ENCODE results near the gene DICER1. TPM values are rescaled to one million over a fixed set of nuclear protein-coding genes. Genes with fewer than 3 reads are reported as not detected.

Gene DICER1
- total and polyA plus RNA-seq, 11 donors, result 5.4 to 57.9 (median 29.3) TPM

GRCh38 chr14:95196826-95197545, 39.7 kb upstream of the DICER1 start:
- Histone ChIP-seq H3K36me3 (peaks cover 0 to 13% (median 0%) of the 10 kb centered on the region in 9 donors), H3K9me3 (no peaks in the 10 kb centered on the region), H3K27me3 (peaks cover 0 to 23% (median 0%) of the 10 kb centered on the region in 9 donors), H3K4me3 (no peak overlapping the region), H3K27ac (no peak overlapping the region), H3K4me1 (peaks cover 0 to 7% (median 0%) of the 10 kb centered on the region in 12 donors)
- intact Hi-C loops (cut with DNase I), result loop anchor here in 5 of 10 donors (5.0 to 10.0 kb wide), 5 partner anchors 92 to 512 kb away; no protein-coding TSS in a partner anchor
- DNase-seq, result no peak
- TF ChIP-seq CTCF (IDR thresholded peaks at IDR 0.05), result no peak
- TF ChIP-seq POLR2A (IDR thresholded peaks at IDR 0.05), result no peak
- ATAC-seq, result no peak
- 82 to 87% (median 83%) methylated on average over 2 of the region's 2 CpGs for WGBS, 4 donors

GRCh38 chr14:95196268-95196667, 38.9 kb upstream of the DICER1 start:
- H3K36me3 ChIP-seq, result peaks cover 0 to 12% (median 0%) of the 10 kb centered on the region in 9 donors
- H3K9me3 ChIP-seq, result no peaks in the 10 kb centered on the region
- DNase-seq (no peak), ATAC-seq (no peak)
- TF ChIP-seq POLR2A (IDR thresholded peaks at IDR 0.05) (no peak), CTCF (IDR thresholded peaks at IDR 0.05) (peak in 11 of 12 donors; percentile 15 to 57 (median 34))
- intact Hi-C loops (cut with DNase I), result loop anchor here in 5 of 10 donors (5.0 to 10.0 kb wide), 5 partner anchors 91 to 511 kb away; no protein-coding TSS in a partner anchor
- peaks cover 0 to 12% (median 0%) of the 10 kb centered on the region in 12 donors for H3K4me1 ChIP-seq
- peaks cover 0 to 26% (median 0%) of the 10 kb centered on the region in 9 donors for H3K27me3 ChIP-seq
- H3K27ac ChIP-seq, result no peak overlapping the region
- 38 to 46% (median 43%) methylated on average over 5 of the region's 5 CpGs for WGBS, 4 donors
- no peak overlapping the region for H3K4me3 ChIP-seq

- peaks cover 0 to 12% (median 2%) of the 10 kb centered on the region in 9 donors for H3K36me3 ChIP-seq
- H3K9me3 ChIP-seq, result no peaks in the 10 kb centered on the region
- H3K4me1 ChIP-seq, result peaks cover 0 to 20% (median 10%) of the 10 kb centered on the region in 12 donors
- TF ChIP-seq POLR2A (IDR thresholded peaks at IDR 0.05) (no peak), CTCF (IDR thresholded peaks at IDR 0.05) (no peak)
- WGBS, 4 donors, result 84 to 91% (median 86%) methylated on average over 6 of the region's 6 CpGs
- peaks cover 0 to 28% (median 0%) of the 10 kb centered on the region in 9 donors for H3K27me3 ChIP-seq
- H3K4me3 ChIP-seq, result no peak overlapping the region
- H3K27ac ChIP-seq, result no peak overlapping the region
- ATAC-seq (no peak), DNase-seq (no peak)
- intact Hi-C loops (cut with DNase I), result loop anchor here in 5 of 10 donors (5.0 to 10.0 kb wide), 5 partner anchors 90 to 510 kb away; no protein-coding TSS in a partner anchor
Observed at GRCh38 chr14:95195031-95195430, 37.7 kb upstream of the DICER1 start.

- Histone ChIP-seq H3K27ac (peak overlapping the region in 2 of 12 donors; percentile 29 to 71), H3K27me3 (peaks cover 0 to 25% (median 0%) of the 10 kb centered on the region in 9 donors), H3K4me1 (peaks cover 0 to 31% (median 18%) of the 10 kb centered on the region in 12 donors), H3K9me3 (peaks cover 0 to 8% (median 2%) of the 10 kb centered on the region in 12 donors), H3K4me3 (no peak overlapping the region), H3K36me3 (peaks cover 0 to 12% (median 2%) of the 10 kb centered on the region in 9 donors)
- no peak for ATAC-seq
- 76 to 80% (median 78%) methylated on average over 6 of the region's 6 CpGs for WGBS, 4 donors
- TF ChIP-seq POLR2A (IDR thresholded peaks at IDR 0.05), result no peak
- TF ChIP-seq CTCF (IDR thresholded peaks at IDR 0.05), result no peak
- no peak for DNase-seq
- intact Hi-C loops (cut with DNase I), result loop anchor here in 4 of 10 donors (5.0 to 10.0 kb wide), 4 partner anchors 51 to 508 kb away; no protein-coding TSS in a partner anchor
Observed at GRCh38 chr14:95193081-95193480, 35.8 kb upstream of the DICER1 start.

Measured in heart left ventricle (tissue), 16 donors.